K562 (cell line): Measurements from ENCODE around the gene C1QTNF8. TPM values are rescaled to one million over a fixed set of nuclear protein-coding genes. Genes with fewer than 3 reads are reported as not detected.

Source experiments
- CREM ChIP-seq: IDR thresholded peaks from 2 replicates; pipeline ENCODE4 v1.6.1; 2014; ENCODE audit warnings: antibody characterized with exemption, low read depth
- HINFP ChIP-seq: fragments of 450-650 bp; conservative IDR thresholded peaks from 2 replicates; pipeline ENCODE4 v1.6.1; 2016; ENCODE audit warnings: missing genetic modification characterization, low read depth, mild to moderate bottlenecking, control low read depth, missing compliant biosample characterization
- JUND ChIP-seq, 2 experiments: IDR thresholded peaks; 2 replicates in 1 of 2; 3 replicates in 1 of 2; pipeline ENCODE4 v1.6.1; 2011; ENCODE audit warnings: borderline replicate concordance in 2 of 2, low read depth in 2 of 2, low read length in 2 of 2, improper control_type of control experiment in 1 of 2, missing biosample characterization in 1 of 2, missing genetic modification characterization in 1 of 2, missing genetic modification reagents in 1 of 2
- MAX ChIP-seq: sonication (generic); formaldehyde crosslinking; IDR thresholded peaks from 2 replicates; pipeline ENCODE4 v1.9.0; 2022; ENCODE audit warnings: mild to moderate bottlenecking, missing genetic modification reagents
- MEF2A ChIP-seq: IDR thresholded peaks from 2 replicates; pipeline ENCODE4 v1.6.1; 2011; ENCODE audit warnings: low read depth, mild to moderate bottlenecking, low read length, moderate library complexity; ENCODE audit not compliant: control insufficient read depth
- MNT ChIP-seq, 2 experiments: fragments of 450-650 bp; conservative IDR thresholded peaks; 2 replicates each; pipeline ENCODE4 v1.6.1; 2017; ENCODE audit warnings: mild to moderate bottlenecking in 2 of 2, moderate library complexity in 2 of 2
- TCF7L2 ChIP-seq: fragments of 150-350 bp; IDR thresholded peaks from 2 replicates; pipeline ENCODE4 v1.6.1; 2016; ENCODE audit warnings: low read depth, mild to moderate bottlenecking, low read length, moderate library complexity
- ZNF561 ChIP-seq: fragments of 450-650 bp; formaldehyde crosslinking; conservative IDR thresholded peaks from 2 replicates; pipeline ENCODE4 v1.4.0; 2020; ENCODE audit warnings: mild to moderate bottlenecking, moderate library complexity
- polyA plus RNA-seq, 8 experiments: library from polyadenylated mRNA; depleted of rRNA in 4 of 8; stranded (reverse) in 5 of 8; unstranded in 3 of 8; fragments of >200 nt; fragmentation: Nextera tagmentation in 2 of 8; fragmentation: Illumina TruSeq in 1 of 8; extraction: Ambion mirVana in 2 of 8; extraction: Trizol in 1 of 8; gene quantifications; 2 replicates each; pipeline versions ENCODE4 v1.2.1 to v1.2.3, GENCODE V29; 2011 to 2014; ENCODE audit warnings: inconsistent platforms in 1 of 8, missing spikeins in 1 of 8
- total RNA-seq, 7 experiments: library from RNA; depleted of rRNA in 6 of 7; stranded (reverse); fragments of >200 nt in 6 of 7; fragmentation: Illumina TruSeq in 2 of 7; extraction: Trizol in 2 of 7; gene quantifications; 2 replicates each; pipeline versions ENCODE4 v1.2.1 to v1.2.3, GENCODE V29; 2011 to 2021; ENCODE audit warnings: low replicate concordance in 1 of 7

The C1QTNF8 gene
- total and polyA plus RNA-seq, 9 of the 15 experiments (the other 6 are each of a cell fraction or from before 2014, with no cell fraction given) = not detected

GRCh38 chr16:1137604-1138003 is 41.6 kb upstream of the C1QTNF8 start (continued):
- TF ChIP-seq JUND (IDR thresholded peaks at IDR 0.05; ENCODE audit: borderline replicate concordance, low read depth, low read length) (peak; percentile 63), JUND (tag; IDR thresholded peaks at IDR 0.05; ENCODE audit: borderline replicate concordance, low read depth, low read length) (no peak; the same call in 2 of the 3 replicates), MNT (conservative IDR thresholded peaks at IDR 0.05) (peak in 1 of 2 experiments; percentile 82; a peak in 3 of 4 replicates), MEF2A (no peak), ZNF561 (CRISPR knock-in tag) (no peak), MAX (CRISPR knock-in tag) (peak; percentile 91), HINFP (tag) (peak; percentile 72), CREM (peak; percentile 55), TCF7L2 (no peak)
